A549 (cell line): ENCODE data around the gene ARHGEF19.

Experiments used
- BHLHE40 ChIP-seq: IDR thresholded peaks from 2 replicates; pipeline ENCODE4 v1.6.1; 2012; ENCODE audit warnings: low read depth, low read length, inconsistent platforms
- CBX2 ChIP-seq: fragments of 200-600 bp; sonication (generic); IDR thresholded peaks from 2 replicates; pipeline ENCODE4 v1.6.1; 2016; ENCODE audit warnings: low read depth, mild to moderate bottlenecking, borderline replicate concordance
- CHD2 ChIP-seq: fragments of 150-350 bp; IDR thresholded peaks from 2 replicates; pipeline ENCODE4 v1.6.1; 2014; ENCODE audit warnings: low read length; ENCODE audit not compliant: partially characterized antibody
- EP300 ChIP-seq, 2 experiments: fragments of >200 bp; sonication (Bioruptor Twin); formaldehyde crosslinking; IDR thresholded peaks; 2 replicates in 1 of 2; 3 replicates in 1 of 2; pipeline ENCODE4 v1.6.1; 2016 to 2017
- HDAC2 ChIP-seq: fragments of 200-600 bp; sonication (generic); IDR thresholded peaks from 2 replicates; pipeline ENCODE4 v1.6.1; 2016
- POLR2A ChIP-seq: IDR thresholded peaks from 2 replicates; pipeline ENCODE4 v1.6.1; 2012; ENCODE audit warnings: mild to moderate bottlenecking, low read length
- POLR2AphosphoS2 ChIP-seq: conservative IDR thresholded peaks from 2 replicates; pipeline ENCODE4 v1.6.1; 2012; ENCODE audit warnings: low read length, improper control_type of control experiment, inconsistent platforms
- RCOR1 ChIP-seq: fragments of 150-350 bp; IDR thresholded peaks from 2 replicates; pipeline ENCODE4 v1.6.1; 2014; ENCODE audit warnings: antibody characterized with exemption, low read length, low read depth
- RFX5 ChIP-seq: fragments of 450-650 bp; IDR thresholded peaks from 2 replicates; pipeline ENCODE4 v1.7.1; 2014; ENCODE audit warnings: antibody characterized with exemption, mild to moderate bottlenecking, moderate library complexity
- SMC3 ChIP-seq: fragments of >200 bp; sonication (Bioruptor Twin); formaldehyde crosslinking; IDR thresholded peaks from 3 replicates; pipeline ENCODE4 v1.6.1; 2018; ENCODE audit warnings: inconsistent platforms
- TF ChIP-seq, protein P1 (sequence below): fragments of >200 bp; sonication (Bioruptor Twin); formaldehyde crosslinking; IDR thresholded peaks from 3 replicates; pipeline ENCODE4 v1.5.1; 2016
- TF ChIP-seq, protein P2 (sequence below): fragments of 250-450 bp; sonication (Bioruptor Pico); IDR thresholded peaks from 2 replicates; pipeline ENCODE4 v1.5.0; 2021; ENCODE audit warnings: mild to moderate bottlenecking, moderate library complexity, borderline replicate concordance
- TF ChIP-seq, protein P3 (sequence below): fragments of 200-600 bp; sonication (generic); IDR thresholded peaks from 2 replicates; pipeline ENCODE4 v1.6.1; 2016; ENCODE audit warnings: antibody characterized with exemption, mild to moderate bottlenecking, moderate library complexity

DNA sequence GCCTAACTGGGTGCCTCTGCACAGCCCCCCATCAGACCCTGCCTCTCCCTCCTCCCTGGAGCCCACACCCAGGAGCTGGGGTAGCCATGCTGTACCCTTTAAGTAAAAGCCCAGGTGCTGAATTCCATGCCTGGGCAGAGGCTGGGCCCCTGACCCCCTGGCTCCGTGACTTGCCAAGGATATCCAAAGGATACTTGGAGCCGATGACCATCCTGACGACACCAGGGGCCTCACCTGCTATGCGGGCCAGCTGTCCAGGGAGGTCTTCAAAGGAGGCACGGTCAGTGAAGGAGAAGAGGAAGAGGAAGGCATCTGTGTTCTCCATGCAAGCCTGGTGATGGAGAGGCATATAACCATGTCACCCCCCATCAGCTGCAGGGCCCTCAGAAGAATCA lies 19.9 kb upstream of the ARHGEF19 start:
- TF ChIP-seq, protein P1, sequence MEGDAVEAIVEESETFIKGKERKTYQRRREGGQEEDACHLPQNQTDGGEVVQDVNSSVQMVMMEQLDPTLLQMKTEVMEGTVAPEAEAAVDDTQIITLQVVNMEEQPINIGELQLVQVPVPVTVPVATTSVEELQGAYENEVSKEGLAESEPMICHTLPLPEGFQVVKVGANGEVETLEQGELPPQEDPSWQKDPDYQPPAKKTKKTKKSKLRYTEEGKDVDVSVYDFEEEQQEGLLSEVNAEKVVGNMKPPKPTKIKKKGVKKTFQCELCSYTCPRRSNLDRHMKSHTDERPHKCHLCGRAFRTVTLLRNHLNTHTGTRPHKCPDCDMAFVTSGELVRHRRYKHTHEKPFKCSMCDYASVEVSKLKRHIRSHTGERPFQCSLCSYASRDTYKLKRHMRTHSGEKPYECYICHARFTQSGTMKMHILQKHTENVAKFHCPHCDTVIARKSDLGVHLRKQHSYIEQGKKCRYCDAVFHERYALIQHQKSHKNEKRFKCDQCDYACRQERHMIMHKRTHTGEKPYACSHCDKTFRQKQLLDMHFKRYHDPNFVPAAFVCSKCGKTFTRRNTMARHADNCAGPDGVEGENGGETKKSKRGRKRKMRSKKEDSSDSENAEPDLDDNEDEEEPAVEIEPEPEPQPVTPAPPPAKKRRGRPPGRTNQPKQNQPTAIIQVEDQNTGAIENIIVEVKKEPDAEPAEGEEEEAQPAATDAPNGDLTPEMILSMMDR, result no peak
- TF ChIP-seq HDAC2 (no peak), POLR2A (no peak), EP300 (IDR thresholded peaks at IDR 0.05) (no peak), CBX2 (no peak), SMC3 (no peak), BHLHE40 (no peak), RFX5 (no peak), POLR2AphosphoS2 (no peak), CHD2 (no peak), RCOR1 (no peak)
- TF ChIP-seq, protein P2, sequence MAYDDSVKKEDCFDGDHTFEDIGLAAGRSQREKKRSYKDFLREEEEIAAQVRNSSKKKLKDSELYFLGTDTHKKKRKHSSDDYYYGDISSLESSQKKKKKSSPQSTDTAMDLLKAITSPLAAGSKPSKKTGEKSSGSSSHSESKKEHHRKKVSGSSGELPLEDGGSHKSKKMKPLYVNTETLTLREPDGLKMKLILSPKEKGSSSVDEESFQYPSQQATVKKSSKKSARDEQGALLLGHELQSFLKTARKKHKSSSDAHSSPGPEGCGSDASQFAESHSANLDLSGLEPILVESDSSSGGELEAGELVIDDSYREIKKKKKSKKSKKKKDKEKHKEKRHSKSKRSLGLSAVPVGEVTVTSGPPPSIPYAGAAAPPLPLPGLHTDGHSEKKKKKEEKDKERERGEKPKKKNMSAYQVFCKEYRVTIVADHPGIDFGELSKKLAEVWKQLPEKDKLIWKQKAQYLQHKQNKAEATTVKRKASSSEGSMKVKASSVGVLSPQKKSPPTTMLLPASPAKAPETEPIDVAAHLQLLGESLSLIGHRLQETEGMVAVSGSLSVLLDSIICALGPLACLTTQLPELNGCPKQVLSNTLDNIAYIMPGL (CRISPR knock-in tag), result no peak
- TF ChIP-seq, protein P3, sequence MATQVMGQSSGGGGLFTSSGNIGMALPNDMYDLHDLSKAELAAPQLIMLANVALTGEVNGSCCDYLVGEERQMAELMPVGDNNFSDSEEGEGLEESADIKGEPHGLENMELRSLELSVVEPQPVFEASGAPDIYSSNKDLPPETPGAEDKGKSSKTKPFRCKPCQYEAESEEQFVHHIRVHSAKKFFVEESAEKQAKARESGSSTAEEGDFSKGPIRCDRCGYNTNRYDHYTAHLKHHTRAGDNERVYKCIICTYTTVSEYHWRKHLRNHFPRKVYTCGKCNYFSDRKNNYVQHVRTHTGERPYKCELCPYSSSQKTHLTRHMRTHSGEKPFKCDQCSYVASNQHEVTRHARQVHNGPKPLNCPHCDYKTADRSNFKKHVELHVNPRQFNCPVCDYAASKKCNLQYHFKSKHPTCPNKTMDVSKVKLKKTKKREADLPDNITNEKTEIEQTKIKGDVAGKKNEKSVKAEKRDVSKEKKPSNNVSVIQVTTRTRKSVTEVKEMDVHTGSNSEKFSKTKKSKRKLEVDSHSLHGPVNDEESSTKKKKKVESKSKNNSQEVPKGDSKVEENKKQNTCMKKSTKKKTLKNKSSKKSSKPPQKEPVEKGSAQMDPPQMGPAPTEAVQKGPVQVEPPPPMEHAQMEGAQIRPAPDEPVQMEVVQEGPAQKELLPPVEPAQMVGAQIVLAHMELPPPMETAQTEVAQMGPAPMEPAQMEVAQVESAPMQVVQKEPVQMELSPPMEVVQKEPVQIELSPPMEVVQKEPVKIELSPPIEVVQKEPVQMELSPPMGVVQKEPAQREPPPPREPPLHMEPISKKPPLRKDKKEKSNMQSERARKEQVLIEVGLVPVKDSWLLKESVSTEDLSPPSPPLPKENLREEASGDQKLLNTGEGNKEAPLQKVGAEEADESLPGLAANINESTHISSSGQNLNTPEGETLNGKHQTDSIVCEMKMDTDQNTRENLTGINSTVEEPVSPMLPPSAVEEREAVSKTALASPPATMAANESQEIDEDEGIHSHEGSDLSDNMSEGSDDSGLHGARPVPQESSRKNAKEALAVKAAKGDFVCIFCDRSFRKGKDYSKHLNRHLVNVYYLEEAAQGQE, result no peak
